Measurements from ENCODE around the gene ARF1.

The ARF1 gene

GRCh38 chr1:228142155-228142691 lies 59.7 kb downstream of the ARF1 start:
- H3K4me3 ChIP-seq (ENCODE audit: low read depth, low read length): no peak overlapping the region
- TF ChIP-seq POLR2A (IDR thresholded peaks at IDR 0.05; ENCODE audit: extremely low read depth, insufficient read length) (no peak), MYC (IDR thresholded peaks at IDR 0.05; ENCODE audit: low read depth, low read length) (no peak), CTCF (IDR thresholded peaks at IDR 0.05; ENCODE audit: low read depth, low read length) (no peak), MAX (IDR thresholded peaks at IDR 0.05; ENCODE audit: low read depth, low read length) (no peak)
- DNase-seq (ENCODE audit: low read depth): no peak

- TF ChIP-seq MAX (IDR thresholded peaks at IDR 0.05; ENCODE audit: low read depth, low read length) (no peak), CTCF (IDR thresholded peaks at IDR 0.05; ENCODE audit: low read depth, low read length) (no peak), POLR2A (IDR thresholded peaks at IDR 0.05; ENCODE audit: extremely low read depth, insufficient read length) (no peak), MYC (IDR thresholded peaks at IDR 0.05; ENCODE audit: low read depth, low read length) (no peak)
- no peak overlapping the region for H3K4me3 ChIP-seq (ENCODE audit: low read depth, low read length)
- DNase-seq (ENCODE audit: low read depth): no peak
Observed at GRCh38 chr1:228142701-228143136, 60.2 kb downstream of the ARF1 start.

- H3K4me3 ChIP-seq (ENCODE audit: low read depth, low read length): no peak overlapping the region
- TF ChIP-seq POLR2A (IDR thresholded peaks at IDR 0.05; ENCODE audit: extremely low read depth, insufficient read length) (no peak), MYC (IDR thresholded peaks at IDR 0.05; ENCODE audit: low read depth, low read length) (no peak), MAX (IDR thresholded peaks at IDR 0.05; ENCODE audit: low read depth, low read length) (no peak), CTCF (IDR thresholded peaks at IDR 0.05; ENCODE audit: low read depth, low read length) (no peak)
- no peak for DNase-seq (ENCODE audit: low read depth)
Observed at GRCh38 chr1:228143480-228144192, 61.1 kb downstream of the ARF1 start.

- H3K4me3 ChIP-seq (ENCODE audit: low read depth, low read length): no peak overlapping the region
- DNase-seq (ENCODE audit: low read depth): no peak
- TF ChIP-seq POLR2A (IDR thresholded peaks at IDR 0.05; ENCODE audit: extremely low read depth, insufficient read length) (no peak), MAX (IDR thresholded peaks at IDR 0.05; ENCODE audit: low read depth, low read length) (no peak), CTCF (IDR thresholded peaks at IDR 0.05; ENCODE audit: low read depth, low read length) (no peak), MYC (IDR thresholded peaks at IDR 0.05; ENCODE audit: low read depth, low read length) (no peak)
Observed at GRCh38 chr1:228144193-228144992, 61.9 kb downstream of the ARF1 start.

- DNase-seq (ENCODE audit: low read depth): no peak
- H3K4me3 ChIP-seq (ENCODE audit: low read depth, low read length): no peak overlapping the region
Observed at GRCh38 chr1:228144993-228145343, 62.5 kb downstream of the ARF1 start.

More at GRCh38 chr1:228144993-228145343, 62.5 kb downstream of the ARF1 start:
- TF ChIP-seq CTCF (IDR thresholded peaks at IDR 0.05; ENCODE audit: low read depth, low read length): no peak
- TF ChIP-seq POLR2A (IDR thresholded peaks at IDR 0.05; ENCODE audit: extremely low read depth, insufficient read length): no peak
- no peak for TF ChIP-seq MAX (IDR thresholded peaks at IDR 0.05; ENCODE audit: low read depth, low read length)
- no peak for TF ChIP-seq MYC (IDR thresholded peaks at IDR 0.05; ENCODE audit: low read depth, low read length)

Measured in NB4 (cell line).